IPS-18c (cell line): ENCODE results near the gene LGR5.
"Not testable (repeated sequence)": the region's sequence is repeated elsewhere in the genome, so short reads cannot be mapped to it uniquely, and the experiment has no call there.

Source experiments
- H3K4me3 ChIP-seq: 2 replicates; pipeline ENCODE4 v1.7.0; 2013; ENCODE audit warnings: low read depth, mild to moderate bottlenecking, low read length, moderate library complexity; ENCODE audit not compliant: insufficient read depth
- H3K9me3 ChIP-seq: one replicate; pipeline ENCODE4 v1.6.1; 2013; ENCODE audit warnings: mild to moderate bottlenecking, low read length, moderate library complexity; ENCODE audit not compliant: control insufficient read depth, insufficient read depth

LGR5 gene

GRCh38 chr12:71555789-71556188, 116.2 kb downstream of the LGR5 start:
- H3K9me3 ChIP-seq, H3K4me3 ChIP-seq: not testable (repeated sequence)

GRCh38 chr12:71556448-71556847, 116.8 kb downstream of the LGR5 start:
- no peak overlapping the region for H3K4me3 ChIP-seq
- no peaks in the 10 kb centered on the region for H3K9me3 ChIP-seq

GRCh38 chr12:71556875-71557274, 117.3 kb downstream of the LGR5 start:
- Histone ChIP-seq H3K9me3 (no peaks in the 10 kb centered on the region), H3K4me3 (no peak overlapping the region)

- no peaks in the 10 kb centered on the region for H3K9me3 ChIP-seq
- H3K4me3 ChIP-seq: no peak overlapping the region
These were observed 118.8 kb downstream of the LGR5 start for GRCh38 chr12:71558445-71558844.

- Histone ChIP-seq H3K4me3 (no peak overlapping the region), H3K9me3 (no peaks in the 10 kb centered on the region)
These were observed 123.3 kb downstream of the LGR5 start for GRCh38 chr12:71562676-71563595.

- Histone ChIP-seq H3K4me3 (no peak overlapping the region), H3K9me3 (no peaks in the 10 kb centered on the region)
These were observed 125.9 kb downstream of the LGR5 start for GRCh38 chr12:71565535-71565934.

- Histone ChIP-seq H3K4me3 (no peak overlapping the region), H3K9me3 (no peaks in the 10 kb centered on the region)
These were observed 127.1 kb downstream of the LGR5 start for GRCh38 chr12:71566655-71567054.

- Histone ChIP-seq H3K9me3 (no peaks in the 10 kb centered on the region), H3K4me3 (no peak overlapping the region)
These were observed 127.9 kb downstream of the LGR5 start for GRCh38 chr12:71567537-71567936.

- not testable (repeated sequence) for H3K9me3 ChIP-seq, H3K4me3 ChIP-seq
These were observed 130.3 kb downstream of the LGR5 start for GRCh38 chr12:71569885-71570284.

GRCh38 chr12:71576496-71576895, 136.9 kb downstream of the LGR5 start:
- Histone ChIP-seq H3K4me3 (no peak overlapping the region), H3K9me3 (no peaks in the 10 kb centered on the region)

GRCh38 chr12:71578694-71579258, 139.2 kb downstream of the LGR5 start:
- Histone ChIP-seq H3K9me3 (no peaks in the 10 kb centered on the region), H3K4me3 (no peak overlapping the region)

- Histone ChIP-seq H3K4me3 (no peak overlapping the region), H3K9me3 (no peaks in the 10 kb centered on the region)
These were observed 141.6 kb downstream of the LGR5 start for GRCh38 chr12:71581206-71581605.

- H3K4me3 ChIP-seq: no peak overlapping the region
- H3K9me3 ChIP-seq: no peaks in the 10 kb centered on the region
These were observed 143.3 kb downstream of the LGR5 start for GRCh38 chr12:71582925-71583324.

GRCh38 chr12:71584356-71584755, 144.8 kb downstream of the LGR5 start:
- no peak overlapping the region for H3K4me3 ChIP-seq
- no peaks in the 10 kb centered on the region for H3K9me3 ChIP-seq

GRCh38 chr12:71585218-71585617, 145.6 kb downstream of the LGR5 start:
- H3K9me3 ChIP-seq: no peaks in the 10 kb centered on the region
- H3K4me3 ChIP-seq: no peak overlapping the region

- Histone ChIP-seq H3K4me3 (no peak overlapping the region), H3K9me3 (no peaks in the 10 kb centered on the region)
These were observed 147.4 kb downstream of the LGR5 start for GRCh38 chr12:71587012-71587411.

- no peak overlapping the region for H3K4me3 ChIP-seq
- no peaks in the 10 kb centered on the region for H3K9me3 ChIP-seq
These were observed 149.9 kb downstream of the LGR5 start for GRCh38 chr12:71589478-71589881.

- no peak overlapping the region for H3K4me3 ChIP-seq
- no peaks in the 10 kb centered on the region for H3K9me3 ChIP-seq
These were observed 152.0 kb downstream of the LGR5 start for GRCh38 chr12:71591601-71592000.
